HepG2 (cell line): ENCODE measurements around the gene CER1.

Experiments used
- ATF4 ChIP-seq, 2 experiments: fragments of 450-650 bp in 1 of 2; sonication (generic) in 1 of 2; formaldehyde crosslinking; IDR thresholded peaks; 2 replicates each; pipeline versions ENCODE4 v1.5.0 to v1.8.0; 2020 to 2022; ENCODE audit warnings: mild to moderate bottlenecking in 1 of 2, missing genetic modification reagents in 1 of 2
- CREB1 ChIP-seq, 2 experiments: fragments of 450-650 bp in 1 of 2; IDR thresholded peaks; 2 replicates each; pipeline ENCODE4 v1.6.1; 2016 to 2017; ENCODE audit warnings: control low read depth in 1 of 2, mild to moderate bottlenecking in 1 of 2, missing compliant biosample characterization in 1 of 2, missing genetic modification characterization in 1 of 2
- FOXK2 ChIP-seq: fragments of 450-650 bp; IDR thresholded peaks from 2 replicates; pipeline ENCODE4 v1.6.1; 2016
- JUND ChIP-seq: sonication (generic); formaldehyde crosslinking; IDR thresholded peaks from 2 replicates; pipeline ENCODE4 v1.8.0; 2022; ENCODE audit warnings: mild to moderate bottlenecking, missing genetic modification reagents
- NR2C2 ChIP-seq: sonication (generic); formaldehyde crosslinking; IDR thresholded peaks from 2 replicates; pipeline ENCODE4 v1.4.0; 2020; ENCODE audit warnings: missing genetic modification reagents, mild to moderate bottlenecking, moderate library complexity, borderline replicate concordance
- ZNF12 ChIP-seq: sonication (generic); formaldehyde crosslinking; IDR thresholded peaks from 2 replicates; pipeline ENCODE4 v1.5.0; 2020; ENCODE audit warnings: missing genetic modification reagents
- ZNF839 ChIP-seq: sonication (generic); formaldehyde crosslinking; IDR thresholded peaks from 2 replicates; pipeline ENCODE4 v1.4.0; 2020; ENCODE audit warnings: missing genetic modification reagents, mild to moderate bottlenecking, borderline replicate concordance

- peak; percentile 37; the same call in 1 of the 2 replicates for TF ChIP-seq ZNF12 (CRISPR knock-in tag)
- no peak; the same call in 1 of the 2 replicates for TF ChIP-seq JUND
- TF ChIP-seq ATF4 (CRISPR knock-in tag; IDR thresholded peaks at IDR 0.05): no peak
- TF ChIP-seq FOXK2: no peak
- TF ChIP-seq CREB1 (IDR thresholded peaks at IDR 0.05): no peak
- no peak for TF ChIP-seq CREB1 (CRISPR knock-in tag; IDR thresholded peaks at IDR 0.05)
- TF ChIP-seq NR2C2 (CRISPR knock-in tag): peak; percentile 86
- no peak for TF ChIP-seq ZNF839 (CRISPR knock-in tag)
These were observed 29.2 kb downstream of the CER1 start, which contains the start of gene ZDHHC21 for GRCh38 chr9:14693251-14693861.
